WERI-Rb-1 (cell line): ENCODE measurements around the gene GRM5.

Experiments
- DNase-seq: peaks from one replicate; pipeline ENCODE4 v3.0.0-alpha.2; 2020
- H3K27ac ChIP-seq: fragments of 250-450 bp; sonication (Bioruptor Pico); 2 replicates; pipeline ENCODE4 v1.5.1; 2020; ENCODE audit warnings: mild to moderate bottlenecking, moderate library complexity
- H3K27me3 ChIP-seq: fragments of 250-450 bp; sonication (Bioruptor Pico); 2 replicates; pipeline ENCODE4 v1.5.1; 2021; ENCODE audit warnings: mild to moderate bottlenecking, low read depth, moderate library complexity; ENCODE audit not compliant: insufficient read depth, severe bottlenecking
- H3K36me3 ChIP-seq: fragments of 250-450 bp; sonication (Bioruptor Pico); 2 replicates; pipeline ENCODE4 v1.5.1; 2020; ENCODE audit warnings: mild to moderate bottlenecking, moderate library complexity
- H3K4me3 ChIP-seq: 2 replicates; pipeline ENCODE4 v1.5.1; 2011; ENCODE audit warnings: low read depth, mild to moderate bottlenecking, control low read depth, low read length
- H3K9me3 ChIP-seq: fragments of 250-450 bp; sonication (Bioruptor Pico); 2 replicates; pipeline ENCODE4 v1.5.1; 2021; ENCODE audit warnings: mild to moderate bottlenecking, moderate library complexity; ENCODE audit not compliant: severe bottlenecking
- TF ChIP-seq, protein P1 (sequence below): IDR thresholded peaks from 2 replicates; pipeline ENCODE4 v1.5.1; 2011; ENCODE audit warnings: low read depth, mild to moderate bottlenecking, control low read depth, inconsistent platforms, low read length

GRM5 gene

GRCh38 chr11:88809126-88809525 is 256.7 kb downstream of the GRM5 start:
- H3K4me3 ChIP-seq, result no peak overlapping the region
- DNase-seq, result no peak
- no peaks in the 10 kb centered on the region for H3K9me3 ChIP-seq
- H3K27me3 ChIP-seq, result no peaks in the 10 kb centered on the region
- no peaks in the 10 kb centered on the region for H3K36me3 ChIP-seq
- no peak overlapping the region for H3K27ac ChIP-seq
- TF ChIP-seq, protein P1, sequence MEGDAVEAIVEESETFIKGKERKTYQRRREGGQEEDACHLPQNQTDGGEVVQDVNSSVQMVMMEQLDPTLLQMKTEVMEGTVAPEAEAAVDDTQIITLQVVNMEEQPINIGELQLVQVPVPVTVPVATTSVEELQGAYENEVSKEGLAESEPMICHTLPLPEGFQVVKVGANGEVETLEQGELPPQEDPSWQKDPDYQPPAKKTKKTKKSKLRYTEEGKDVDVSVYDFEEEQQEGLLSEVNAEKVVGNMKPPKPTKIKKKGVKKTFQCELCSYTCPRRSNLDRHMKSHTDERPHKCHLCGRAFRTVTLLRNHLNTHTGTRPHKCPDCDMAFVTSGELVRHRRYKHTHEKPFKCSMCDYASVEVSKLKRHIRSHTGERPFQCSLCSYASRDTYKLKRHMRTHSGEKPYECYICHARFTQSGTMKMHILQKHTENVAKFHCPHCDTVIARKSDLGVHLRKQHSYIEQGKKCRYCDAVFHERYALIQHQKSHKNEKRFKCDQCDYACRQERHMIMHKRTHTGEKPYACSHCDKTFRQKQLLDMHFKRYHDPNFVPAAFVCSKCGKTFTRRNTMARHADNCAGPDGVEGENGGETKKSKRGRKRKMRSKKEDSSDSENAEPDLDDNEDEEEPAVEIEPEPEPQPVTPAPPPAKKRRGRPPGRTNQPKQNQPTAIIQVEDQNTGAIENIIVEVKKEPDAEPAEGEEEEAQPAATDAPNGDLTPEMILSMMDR, result no peak

GRCh38 chr11:88807349-88807748 is 258.4 kb downstream of the GRM5 start:
- no peaks in the 10 kb centered on the region for H3K36me3 ChIP-seq
- no peak for DNase-seq
- no peaks in the 10 kb centered on the region for H3K27me3 ChIP-seq
- H3K4me3 ChIP-seq, result no peak overlapping the region
- H3K27ac ChIP-seq, result no peak overlapping the region
- TF ChIP-seq, protein P1, result no peak
- no peaks in the 10 kb centered on the region for H3K9me3 ChIP-seq

GRCh38 chr11:88806410-88806809 is 259.4 kb downstream of the GRM5 start:
- no peaks in the 10 kb centered on the region for H3K27me3 ChIP-seq
- no peak overlapping the region for H3K4me3 ChIP-seq
- no peak overlapping the region for H3K27ac ChIP-seq
- no peaks in the 10 kb centered on the region for H3K9me3 ChIP-seq
- DNase-seq, result no peak
- H3K36me3 ChIP-seq, result no peaks in the 10 kb centered on the region
- TF ChIP-seq, protein P1, result no peak

DNA sequence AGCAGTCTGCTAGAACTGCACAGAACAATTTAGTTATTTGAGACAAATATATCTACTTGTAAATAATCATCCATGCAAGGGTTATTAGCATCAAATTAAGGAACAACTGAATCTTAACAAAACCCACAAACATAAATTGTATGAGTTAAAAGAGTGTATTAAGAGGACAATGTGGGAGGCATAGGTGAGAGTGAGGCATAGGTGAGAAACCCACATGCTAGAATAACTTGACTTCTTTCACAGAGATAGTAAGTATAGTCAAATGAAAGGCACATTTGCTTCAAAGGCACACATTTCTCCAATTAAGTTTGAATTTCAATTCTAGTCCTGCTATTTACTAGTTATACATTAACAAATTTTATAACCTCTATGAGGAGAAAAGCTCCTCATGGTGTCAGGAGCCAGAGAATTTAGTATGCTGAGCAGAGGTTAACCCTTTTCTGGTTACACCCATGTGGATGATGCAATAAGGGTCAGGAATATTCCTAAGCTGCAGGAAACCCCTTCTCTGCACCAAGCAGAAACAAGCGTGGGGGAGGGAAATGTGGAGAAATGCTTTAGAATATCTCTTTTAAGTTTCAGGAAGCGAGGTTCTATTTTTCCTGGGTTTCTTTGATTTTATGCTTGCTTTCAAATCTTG is 264.2 kb downstream of the GRM5 start:
- TF ChIP-seq, protein P1, result no peak
- Histone ChIP-seq H3K9me3 (no peaks in the 10 kb centered on the region), H3K27me3 (no peaks in the 10 kb centered on the region), H3K27ac (no peak overlapping the region), H3K4me3 (no peak overlapping the region), H3K36me3 (no peaks in the 10 kb centered on the region)
- DNase-seq, result no peak

DNA sequence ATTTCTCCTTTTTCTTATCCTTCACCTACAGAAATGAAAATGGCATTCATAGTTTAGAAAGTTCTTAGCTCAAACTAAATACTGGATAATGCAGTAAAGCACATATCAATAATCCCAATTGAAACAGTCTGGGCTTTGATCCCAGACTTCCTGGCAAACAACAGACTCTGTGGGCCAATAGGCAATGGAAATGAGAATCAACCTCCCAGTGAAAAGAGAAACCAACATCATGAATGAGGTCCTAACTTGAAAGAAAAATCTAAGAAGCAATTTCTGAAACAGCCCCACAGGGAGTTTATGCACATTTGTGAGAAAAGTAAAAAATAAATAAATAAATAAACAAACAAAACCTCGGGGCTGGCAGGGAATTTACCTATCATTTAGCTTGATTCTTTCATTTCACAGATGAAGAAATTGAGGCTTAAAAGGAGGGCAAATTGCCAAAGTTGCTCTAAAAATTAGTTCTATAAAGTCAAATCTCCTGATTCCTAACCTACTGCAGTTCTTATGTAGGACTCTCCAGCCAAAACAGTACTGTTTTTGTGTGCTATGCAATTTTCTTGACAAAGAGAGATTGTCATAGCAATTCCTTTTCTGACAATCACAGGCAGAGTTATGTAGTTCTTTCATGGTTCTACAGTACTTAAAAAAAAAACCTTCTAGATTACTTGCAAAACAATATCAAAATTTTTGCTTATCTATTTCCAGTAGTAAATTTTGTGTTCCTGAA is 265.8 kb downstream of the GRM5 start:
- H3K4me3 ChIP-seq, result no peak overlapping the region
- no peak for DNase-seq
- H3K36me3 ChIP-seq, result no peaks in the 10 kb centered on the region
- H3K9me3 ChIP-seq, result no peaks in the 10 kb centered on the region
- TF ChIP-seq, protein P1, result no peak
- H3K27ac ChIP-seq, result no peak overlapping the region
- no peaks in the 10 kb centered on the region for H3K27me3 ChIP-seq
